Globus pallidus (tissue), 1 donor: ENCODE results near the gene MAB21L4.
"Not testable (repeated sequence)": the region's sequence is repeated elsewhere in the genome, so short reads cannot be mapped to it uniquely, and the experiment has no call there.

Experiments used
- DNase-seq: peaks from one replicate; pipeline ENCODE4 v3.0.0-alpha.2; 2015; ENCODE audit warnings: low spot score

The MAB21L4 gene

DNA sequence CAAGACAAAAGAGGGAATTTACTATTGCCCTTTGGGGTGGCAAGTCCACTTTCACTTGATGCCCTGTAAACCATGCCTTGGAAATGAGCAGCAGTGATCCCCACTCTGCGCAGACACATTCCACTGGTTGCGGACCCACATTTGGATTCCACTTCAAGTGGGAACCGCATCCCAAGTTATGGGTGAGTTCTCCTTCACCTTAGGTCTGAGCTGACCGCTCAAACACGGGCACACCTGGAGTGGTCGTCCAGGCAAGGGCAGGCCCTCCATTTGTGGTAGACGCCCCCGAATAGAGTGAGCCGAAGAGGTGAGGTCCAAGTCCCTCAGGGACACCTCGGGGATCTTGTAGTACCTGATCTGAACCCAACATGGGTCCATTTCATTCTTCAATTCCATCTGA, 37.1 kb downstream of the MAB21L4 start:
- DNase-seq = no peak

DNA sequence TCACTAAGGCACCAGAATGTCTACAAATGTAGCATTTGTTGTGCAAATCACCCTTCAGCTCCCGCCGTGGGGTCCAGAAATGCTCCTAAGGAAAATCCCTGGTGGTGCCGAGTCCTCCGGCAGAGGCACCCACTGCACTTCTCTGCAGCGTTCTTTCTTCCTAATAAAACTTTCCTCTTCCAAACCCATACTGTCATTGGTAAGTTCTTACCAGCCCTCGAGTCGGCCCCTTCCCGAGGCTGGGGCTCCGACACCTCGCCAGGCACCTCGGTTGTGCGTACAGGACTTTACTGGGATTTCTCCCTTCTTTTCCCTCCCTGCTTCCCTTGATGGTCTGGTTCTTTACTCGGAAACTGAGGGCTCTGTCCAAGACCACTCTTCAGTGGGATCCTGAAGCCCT, 37.6 kb downstream of the MAB21L4 start:
- DNase-seq = no peak

- no peak for DNase-seq
Observed at GRCh38 chr2:240857039-240858008, 38.6 kb downstream of the MAB21L4 start.

- DNase-seq = no peak
Observed at GRCh38 chr2:240856151-240856980, 39.6 kb downstream of the MAB21L4 start.

DNA sequence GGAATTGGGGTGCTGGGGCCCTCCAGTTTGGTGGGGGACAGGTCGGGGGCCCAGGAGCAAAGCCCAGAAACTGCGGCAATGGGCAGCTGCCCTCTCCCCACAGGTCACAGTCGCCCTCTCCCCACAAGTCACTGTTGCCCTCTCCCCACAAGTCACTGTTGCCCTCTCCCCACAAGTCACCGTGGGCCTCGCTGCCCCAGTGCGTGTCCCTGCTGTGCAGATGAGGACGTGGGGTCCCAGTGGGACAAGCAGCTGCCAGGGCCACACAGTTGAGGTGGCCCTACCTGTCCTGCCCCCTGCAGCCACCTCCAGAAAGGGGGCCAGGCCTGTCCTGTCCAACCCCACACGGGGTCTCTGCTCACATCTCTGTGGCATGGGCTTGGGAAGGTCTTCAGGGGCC, 40.3 kb downstream of the MAB21L4 start:
- no peak for DNase-seq

- DNase-seq = no peak
Observed at GRCh38 chr2:240852671-240853314, 43.2 kb downstream of the MAB21L4 start.

- peak; percentile 74 for DNase-seq
Observed at GRCh38 chr2:240851078-240851991, 44.6 kb downstream of the MAB21L4 start.

DNA sequence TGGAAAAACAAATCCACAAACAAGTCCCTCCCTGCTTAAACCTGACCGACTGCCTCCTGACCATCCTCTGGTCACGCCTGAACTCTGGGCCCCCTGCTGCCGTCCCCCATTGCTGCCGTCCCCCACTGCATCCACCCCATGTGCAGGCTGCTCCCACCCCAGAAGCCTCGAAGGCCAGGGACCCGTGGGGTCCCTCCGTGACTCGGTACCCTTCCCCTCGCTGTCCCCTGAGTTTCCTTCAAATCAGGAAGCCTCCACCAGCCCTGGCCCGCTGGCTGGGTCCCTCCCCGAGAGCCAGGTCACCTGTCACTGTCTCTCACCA, 45.2 kb downstream of the MAB21L4 start:
- no peak for DNase-seq

DNA sequence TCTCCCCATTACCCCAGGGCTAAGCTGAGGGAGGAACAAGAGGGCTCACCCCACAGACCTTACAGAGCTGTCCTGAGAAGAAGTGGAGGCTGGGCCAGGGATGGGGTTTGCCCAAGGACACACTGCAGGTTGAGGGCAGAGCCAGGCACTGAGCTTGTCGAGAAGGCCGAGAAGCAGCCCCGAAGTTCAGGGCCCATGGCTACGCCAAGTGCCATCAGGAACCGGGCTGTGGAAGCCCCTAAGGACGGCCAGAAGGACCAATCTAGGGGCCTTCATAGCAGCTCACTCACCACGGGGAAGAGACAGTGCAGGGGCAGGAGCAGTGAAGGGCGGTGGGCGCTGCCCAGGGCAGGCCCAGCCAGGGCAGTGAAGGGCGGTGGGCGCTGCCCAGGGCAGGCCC, 45.9 kb downstream of the MAB21L4 start:
- no peak for DNase-seq

- DNase-seq = no peak
Observed at GRCh38 chr2:240848900-240849680, 46.9 kb downstream of the MAB21L4 start.

- DNase-seq = no peak
Observed at GRCh38 chr2:240847817-240848216, 48.1 kb downstream of the MAB21L4 start.

GRCh38 chr2:240846873-240847595, 48.9 kb downstream of the MAB21L4 start:
- DNase-seq = no peak

- DNase-seq = not testable (repeated sequence)
Observed at GRCh38 chr2:240846309-240846708, 49.6 kb downstream of the MAB21L4 start.

DNA sequence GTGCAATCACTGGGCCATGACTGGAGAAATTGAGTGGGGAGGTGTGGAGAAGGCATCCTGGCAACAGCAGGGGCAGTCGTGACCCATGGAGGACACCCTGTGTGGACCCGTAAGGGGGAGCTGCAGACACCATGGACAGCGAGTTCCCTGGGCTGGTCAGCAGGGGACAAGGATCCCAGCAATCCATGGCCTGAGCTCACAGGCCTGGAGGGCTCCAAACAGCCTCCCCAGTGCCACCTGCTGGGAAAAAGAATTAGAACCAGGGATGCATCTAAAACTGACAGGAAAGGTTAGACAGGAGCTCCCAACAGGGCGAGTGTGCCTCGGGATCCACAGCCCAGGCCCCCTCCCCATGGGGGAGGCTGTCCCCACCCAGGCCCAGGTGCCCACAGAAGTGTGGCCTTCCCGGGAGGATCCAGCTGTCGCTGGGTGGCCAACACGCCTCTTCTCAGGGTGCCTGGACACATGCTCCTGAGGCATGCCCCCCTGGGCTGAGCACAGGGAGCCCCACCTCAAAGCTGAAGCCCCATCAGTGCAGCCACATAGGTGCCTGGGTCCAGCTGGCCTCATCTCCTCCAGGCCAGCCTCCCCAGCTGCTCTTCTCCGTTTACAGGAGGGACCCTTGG, 55.4 kb downstream of the MAB21L4 start:
- DNase-seq = peak; percentile 79

GRCh38 chr2:240839152-240840143, 56.5 kb downstream of the MAB21L4 start:
- DNase-seq = no peak

DNA sequence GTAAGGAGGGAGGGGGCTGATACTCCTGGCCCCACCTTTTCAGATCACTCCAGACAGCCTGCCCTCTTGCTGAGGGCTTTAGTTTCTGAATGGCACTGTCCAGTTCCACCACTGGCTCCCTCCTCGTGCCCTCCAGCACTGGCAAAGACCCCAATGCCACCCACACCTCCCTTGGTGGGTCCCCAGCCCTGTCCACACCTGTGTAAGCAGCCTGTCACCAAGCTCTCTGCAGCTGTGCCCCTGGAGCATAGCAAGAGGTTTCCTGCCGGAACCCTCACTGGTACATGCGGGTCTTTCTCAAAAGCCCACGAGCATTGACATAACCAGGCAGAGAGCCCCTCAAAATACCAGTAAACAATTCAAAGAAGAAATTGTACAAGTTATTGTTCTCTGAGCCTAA, 58.3 kb downstream of the MAB21L4 start:
- DNase-seq = no peak

DNA sequence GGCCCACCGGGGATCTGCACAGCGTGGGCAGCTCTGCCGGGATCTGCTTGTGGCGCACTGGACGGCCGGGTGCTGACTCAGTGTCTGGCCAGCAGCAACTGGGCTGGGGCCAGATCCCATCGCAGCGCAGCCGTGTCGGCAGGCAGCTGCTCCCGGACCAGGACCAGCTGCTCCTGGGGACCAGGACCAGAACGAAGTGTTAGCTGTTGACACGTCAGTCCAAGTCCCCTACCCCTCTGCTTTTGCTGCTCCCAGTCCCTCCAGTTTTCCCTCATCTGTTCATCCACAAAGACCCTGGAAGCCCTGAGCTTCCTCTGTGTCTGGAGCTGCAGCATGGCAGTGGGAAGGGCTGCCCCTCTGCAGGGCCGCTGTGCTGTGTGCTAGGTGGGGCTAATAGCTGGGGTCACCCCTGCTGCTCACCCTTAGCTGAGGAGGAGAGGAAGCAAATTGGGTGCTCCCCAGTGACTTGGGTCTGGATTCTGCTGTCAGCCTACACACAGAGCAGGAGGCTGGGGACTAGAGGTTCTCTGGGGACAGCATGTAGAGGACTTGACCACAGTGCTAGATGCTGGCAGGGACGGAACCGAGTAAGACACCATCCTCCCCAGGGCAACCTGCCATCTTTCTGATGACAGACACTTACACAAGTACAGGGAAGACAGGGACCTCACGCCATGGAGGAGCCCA, 59.0 kb downstream of the MAB21L4 start:
- DNase-seq = peak; percentile 62
